ENCODE data around the gene FBXO4. TPM values are rescaled to one million over a fixed set of nuclear protein-coding genes. Genes with fewer than 3 reads are reported as not detected.

Gene FBXO4
- total RNA-seq, 2 donors from 2014 or later = 10.5 to 10.8 TPM

DNA sequence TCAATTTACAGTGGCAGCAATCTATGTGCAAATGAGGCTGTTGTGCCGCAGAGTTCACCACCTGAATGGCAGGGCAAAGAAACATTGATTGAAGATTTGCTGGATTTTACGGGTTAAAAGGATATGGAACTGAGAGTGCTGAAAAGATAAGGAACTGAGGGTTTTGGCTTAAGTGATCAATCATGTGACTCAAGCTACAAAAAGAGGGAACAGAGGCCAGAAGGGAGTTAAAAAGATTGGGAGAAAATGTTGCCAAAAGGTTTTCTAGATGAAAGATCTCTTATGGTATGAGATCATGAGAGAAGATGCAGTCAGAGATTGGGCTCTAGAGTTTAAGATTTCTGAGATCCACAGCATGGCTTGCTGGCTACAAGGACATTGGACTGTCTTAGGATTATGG, 28.9 kb upstream of the FBXO4 start:
- H3K4me1 Mint-ChIP-seq = peaks cover 12% of the 10 kb centered on the region
- no peak overlapping the region for H3K4me3 Mint-ChIP-seq
- peaks cover 35% of the 10 kb centered on the region for H3K27me3 Mint-ChIP-seq
- H3K9me3 ChIP-seq (ENCODE audit: control insufficient read depth, low read length, poor library complexity, severe bottlenecking) = no peaks in the 10 kb centered on the region
- DNase-seq = no peak
- no peak for ATAC-seq
- peaks cover 2% of the 10 kb centered on the region for H3K36me3 Mint-ChIP-seq (ENCODE audit: low read depth)
- H3K27ac Mint-ChIP-seq = no peak overlapping the region

DNA sequence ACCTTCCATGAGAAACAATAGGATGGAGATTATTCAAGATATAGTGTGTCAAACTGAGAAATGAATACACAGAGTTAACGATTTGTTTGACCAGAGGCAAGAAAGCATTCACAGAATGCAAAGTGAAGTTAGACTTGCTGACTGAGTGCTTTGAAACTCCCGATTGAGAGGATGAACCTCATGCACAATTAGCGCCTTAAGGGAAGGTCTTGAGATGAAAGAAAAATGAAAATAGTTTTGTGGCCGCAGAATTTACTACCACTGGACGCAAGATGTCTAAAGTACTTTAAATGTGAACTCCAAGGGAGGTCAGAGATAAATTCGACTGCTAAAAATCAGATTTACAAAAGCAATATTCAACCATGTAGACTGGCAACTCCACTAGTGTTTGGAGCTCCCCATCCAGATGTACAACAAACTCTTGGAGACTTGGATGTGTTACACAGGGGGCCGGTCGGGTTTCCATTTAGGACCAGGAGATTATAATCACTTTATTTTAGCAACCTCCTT, 21.6 kb upstream of the FBXO4 start:
- DNase-seq (no peak), ATAC-seq (no peak)
- peak overlapping the region; percentile 98 for H3K4me3 Mint-ChIP-seq
- H3K4me1 Mint-ChIP-seq = peaks cover 31% of the 10 kb centered on the region
- no peaks in the 10 kb centered on the region for H3K9me3 ChIP-seq (ENCODE audit: control insufficient read depth, low read length, poor library complexity, severe bottlenecking)
- H3K27ac Mint-ChIP-seq = peak overlapping the region; percentile 99
- H3K36me3 Mint-ChIP-seq (ENCODE audit: low read depth) = peaks cover 3% of the 10 kb centered on the region
- H3K27me3 Mint-ChIP-seq = peaks cover 5% of the 10 kb centered on the region

- H3K9me3 ChIP-seq (ENCODE audit: control insufficient read depth, low read length, poor library complexity, severe bottlenecking) = no peaks in the 10 kb centered on the region
- H3K36me3 Mint-ChIP-seq (ENCODE audit: low read depth) = peaks cover 3% of the 10 kb centered on the region
- peak within 1 kb of the TSS; percentile 98 for H3K4me3 Mint-ChIP-seq
- peaks cover 31% of the 10 kb centered on the region for H3K4me1 Mint-ChIP-seq
- peak within 1 kb of the TSS; percentile 99 for H3K27ac Mint-ChIP-seq
- peak; percentile 90 for ATAC-seq
- peak; percentile 94 to 95 (median 95) for DNase-seq
- H3K27me3 Mint-ChIP-seq = peaks cover 5% of the 10 kb centered on the region
Observed at GRCh38 chr5:41903892-41904799, 20.9 kb upstream of the FBXO4 start, which contains the start of gene RIMOC1. RIMOC1 (plus strand) TSS chr5:41904344; CDS start chr5:41904368, 24 bp downstream.

- Mint-ChIP-seq H3K36me3 (ENCODE audit: low read depth) (peaks cover 6% of the 10 kb centered on the region), H3K4me3 (no peak overlapping the region), H3K4me1 (peaks cover 34% of the 10 kb centered on the region), H3K27me3 (no peaks in the 10 kb centered on the region), H3K27ac (peak overlapping the region; percentile 45)
- DNase-seq (no peak), ATAC-seq (no peak)
- H3K9me3 ChIP-seq (ENCODE audit: control insufficient read depth, low read length, poor library complexity, severe bottlenecking) = no peaks in the 10 kb centered on the region
Observed at GRCh38 chr5:41906151-41906550, 18.9 kb upstream of the FBXO4 start.

- H3K27ac Mint-ChIP-seq = no peak overlapping the region
- H3K4me3 Mint-ChIP-seq = no peak overlapping the region
- no peaks in the 10 kb centered on the region for H3K9me3 ChIP-seq (ENCODE audit: control insufficient read depth, low read length, poor library complexity, severe bottlenecking)
- H3K36me3 Mint-ChIP-seq (ENCODE audit: low read depth) = peaks cover 6% of the 10 kb centered on the region
- H3K27me3 Mint-ChIP-seq = no peaks in the 10 kb centered on the region
- H3K4me1 Mint-ChIP-seq = peaks cover 27% of the 10 kb centered on the region
- no peak for DNase-seq
- no peak for ATAC-seq
Observed at GRCh38 chr5:41908374-41909079, 16.6 kb upstream of the FBXO4 start.

GRCh38 chr5:41918105-41918504, 7.0 kb upstream of the FBXO4 start:
- Mint-ChIP-seq H3K4me3 (no peak overlapping the region), H3K36me3 (ENCODE audit: low read depth) (peaks cover 4% of the 10 kb centered on the region), H3K4me1 (peaks cover 8% of the 10 kb centered on the region), H3K27me3 (no peaks in the 10 kb centered on the region), H3K27ac (peak overlapping the region; percentile 83)
- no peaks in the 10 kb centered on the region for H3K9me3 ChIP-seq (ENCODE audit: control insufficient read depth, low read length, poor library complexity, severe bottlenecking)
- DNase-seq (no peak), ATAC-seq (no peak)

DNA sequence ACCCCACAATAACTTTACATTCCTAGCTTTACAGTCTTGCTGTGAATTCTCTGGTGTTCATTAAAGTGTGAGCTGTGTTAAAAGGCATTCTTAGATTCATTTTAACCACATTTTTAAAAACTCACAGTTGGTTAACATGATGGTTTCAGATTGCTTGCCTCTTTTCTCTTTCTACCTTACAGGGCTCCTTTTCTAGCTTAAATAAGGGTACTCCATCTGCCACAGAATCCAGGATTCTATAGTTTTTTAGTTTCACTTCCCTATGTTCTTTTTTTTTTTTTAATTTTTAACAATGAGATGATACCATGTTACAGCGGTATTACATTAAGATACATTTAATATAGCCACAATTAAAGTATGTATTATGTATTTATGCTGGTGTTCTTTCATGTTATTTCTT, 3.9 kb upstream of the FBXO4 start:
- no peaks in the 10 kb centered on the region for H3K27me3 Mint-ChIP-seq
- no peak for ATAC-seq
- DNase-seq = no peak
- no peak overlapping the region for H3K4me3 Mint-ChIP-seq
- peaks cover 4% of the 10 kb centered on the region for H3K36me3 Mint-ChIP-seq (ENCODE audit: low read depth)
- H3K27ac Mint-ChIP-seq = peak overlapping the region; percentile 60
- peaks cover 12% of the 10 kb centered on the region for H3K4me1 Mint-ChIP-seq
- no peaks in the 10 kb centered on the region for H3K9me3 ChIP-seq (ENCODE audit: control insufficient read depth, low read length, poor library complexity, severe bottlenecking)

DNA sequence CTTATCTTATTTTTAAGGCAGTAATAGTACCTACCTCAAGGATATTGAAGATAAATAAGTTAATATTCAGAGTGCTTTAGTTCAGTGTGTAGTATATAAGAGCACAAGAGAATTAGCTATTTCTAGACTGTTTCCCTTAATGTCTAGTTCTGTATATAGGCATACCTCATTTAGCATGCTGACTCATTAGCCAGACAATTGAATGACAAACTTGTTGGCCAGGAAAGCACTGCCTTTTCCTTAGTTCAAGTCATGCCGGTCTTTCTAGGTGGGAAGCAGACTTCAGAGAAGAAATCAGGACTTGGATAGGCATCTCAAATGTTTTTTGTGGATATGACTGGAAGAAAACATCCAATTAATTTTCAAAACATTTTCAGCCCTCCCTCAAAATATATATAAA, 3.2 kb upstream of the FBXO4 start:
- no peak overlapping the region for H3K4me3 Mint-ChIP-seq

DNA sequence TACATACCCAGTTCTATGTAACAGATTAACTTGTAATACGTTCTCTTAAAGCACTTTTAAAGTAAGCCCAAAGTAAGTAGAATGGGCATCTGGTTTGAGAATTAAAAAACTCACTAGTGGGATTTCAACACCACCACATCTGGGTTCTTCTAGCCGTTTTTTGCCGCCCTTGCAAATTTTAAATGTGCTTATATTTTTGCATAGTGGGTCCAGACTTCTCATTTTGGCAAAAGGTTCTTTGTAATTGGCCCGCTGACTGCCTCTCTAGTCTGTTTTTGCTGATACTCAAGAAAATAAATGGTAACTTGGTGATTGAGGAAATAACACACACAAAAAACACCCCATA, 582 bp upstream of the FBXO4 start:
- DNase-seq (no peak), ATAC-seq (no peak)
- H3K27ac Mint-ChIP-seq = peak overlapping the region; percentile 98

More for the DNA sequence above, 3.2 kb upstream of the FBXO4 start:
- ATAC-seq = no peak
- Mint-ChIP-seq H3K27me3 (no peaks in the 10 kb centered on the region), H3K36me3 (ENCODE audit: low read depth) (peaks cover 4% of the 10 kb centered on the region), H3K27ac (no peak overlapping the region), H3K4me1 (peaks cover 16% of the 10 kb centered on the region)
- no peaks in the 10 kb centered on the region for H3K9me3 ChIP-seq (ENCODE audit: control insufficient read depth, low read length, poor library complexity, severe bottlenecking)
- no peak for DNase-seq

DNA sequence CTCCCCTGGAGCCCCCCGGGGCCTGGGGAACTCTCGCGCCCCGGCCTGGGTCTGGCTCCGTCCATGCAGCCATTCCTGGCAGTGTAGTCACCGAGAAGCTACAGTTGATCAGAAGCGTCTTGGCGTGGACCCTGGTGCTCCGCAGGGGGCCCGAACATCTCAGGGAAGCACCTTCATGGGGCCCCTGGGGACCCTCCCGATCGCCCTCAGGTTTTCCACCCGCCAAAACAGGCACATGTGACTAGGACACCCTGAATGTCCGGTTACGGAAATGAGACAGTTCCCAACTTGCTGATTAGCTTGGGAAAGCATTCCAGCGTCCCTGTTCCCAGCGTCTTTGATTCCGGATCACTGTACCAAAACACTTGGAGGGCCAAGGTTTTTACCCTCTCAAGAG, 472 bp downstream of the FBXO4 start:
- Mint-ChIP-seq H3K27ac (peak overlapping the region; percentile 98), H3K4me3 (peak overlapping the region; percentile 94), H3K36me3 (ENCODE audit: low read depth) (peaks cover 2% of the 10 kb centered on the region), H3K4me1 (peaks cover 17% of the 10 kb centered on the region), H3K27me3 (no peaks in the 10 kb centered on the region)
- ATAC-seq = no peak
- DNase-seq = peak in 1 of 3 donors; percentile 12
- H3K9me3 ChIP-seq (ENCODE audit: control insufficient read depth, low read length, poor library complexity, severe bottlenecking) = no peaks in the 10 kb centered on the region

More for the DNA sequence above, 582 bp upstream of the FBXO4 start:
- peaks cover 17% of the 10 kb centered on the region for H3K4me1 Mint-ChIP-seq
- H3K4me3 Mint-ChIP-seq = peak overlapping the region; percentile 94
- no peaks in the 10 kb centered on the region for H3K9me3 ChIP-seq (ENCODE audit: control insufficient read depth, low read length, poor library complexity, severe bottlenecking)
- H3K27me3 Mint-ChIP-seq = no peaks in the 10 kb centered on the region
- H3K36me3 Mint-ChIP-seq (ENCODE audit: low read depth) = no peaks in the 10 kb centered on the region

DNA sequence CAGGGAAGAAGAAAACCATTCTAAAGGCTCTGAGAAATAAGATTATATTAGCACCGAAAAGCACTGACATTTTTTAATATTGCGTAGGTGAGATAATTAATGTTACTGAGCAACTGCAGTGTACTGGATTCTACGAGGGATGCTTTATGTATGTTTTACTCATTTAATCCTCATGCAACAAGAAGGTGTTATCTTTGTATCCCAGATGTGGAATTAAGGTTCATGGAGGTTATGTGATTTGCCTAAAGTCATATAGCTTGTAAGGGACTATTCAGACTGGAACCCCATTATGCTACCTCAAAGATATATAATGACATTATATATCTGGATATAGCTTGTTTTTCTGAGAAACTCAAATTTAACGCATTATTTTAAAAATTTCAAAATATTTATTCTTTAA, 2.5 kb downstream of the FBXO4 start:
- H3K9me3 ChIP-seq (ENCODE audit: control insufficient read depth, low read length, poor library complexity, severe bottlenecking) = no peaks in the 10 kb centered on the region
- H3K4me1 Mint-ChIP-seq = peaks cover 17% of the 10 kb centered on the region
- no peak overlapping the region for H3K4me3 Mint-ChIP-seq
- no peak overlapping the region for H3K27ac Mint-ChIP-seq
- ATAC-seq (no peak), DNase-seq (no peak)
- H3K36me3 Mint-ChIP-seq (ENCODE audit: low read depth) = peaks cover 10% of the 10 kb centered on the region
- no peaks in the 10 kb centered on the region for H3K27me3 Mint-ChIP-seq

DNA sequence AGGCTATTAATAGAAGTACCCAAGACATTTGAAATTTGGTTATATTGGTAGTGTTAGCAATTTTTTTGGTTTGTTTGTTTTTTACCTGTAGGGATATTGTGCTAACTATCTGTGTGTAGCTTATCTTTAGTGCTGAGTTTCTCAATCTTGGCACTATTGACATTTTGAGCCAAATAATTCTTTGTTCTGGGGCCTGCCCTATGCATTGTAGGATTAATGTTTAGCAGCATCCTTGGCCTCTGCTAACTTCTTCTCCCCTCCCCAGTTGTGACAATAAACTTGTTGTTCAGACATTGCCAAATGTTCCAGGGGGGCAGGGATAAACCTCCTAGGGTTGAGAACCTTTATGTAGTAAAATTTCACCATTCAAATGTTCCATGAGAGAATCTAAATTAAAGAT, 4.0 kb downstream of the FBXO4 start:
- Mint-ChIP-seq H3K27me3 (no peaks in the 10 kb centered on the region), H3K4me1 (peaks cover 17% of the 10 kb centered on the region), H3K4me3 (no peak overlapping the region), H3K27ac (no peak overlapping the region), H3K36me3 (ENCODE audit: low read depth) (peaks cover 13% of the 10 kb centered on the region)
- H3K9me3 ChIP-seq (ENCODE audit: control insufficient read depth, low read length, poor library complexity, severe bottlenecking) = no peaks in the 10 kb centered on the region
- DNase-seq (no peak), ATAC-seq (no peak)

DNA sequence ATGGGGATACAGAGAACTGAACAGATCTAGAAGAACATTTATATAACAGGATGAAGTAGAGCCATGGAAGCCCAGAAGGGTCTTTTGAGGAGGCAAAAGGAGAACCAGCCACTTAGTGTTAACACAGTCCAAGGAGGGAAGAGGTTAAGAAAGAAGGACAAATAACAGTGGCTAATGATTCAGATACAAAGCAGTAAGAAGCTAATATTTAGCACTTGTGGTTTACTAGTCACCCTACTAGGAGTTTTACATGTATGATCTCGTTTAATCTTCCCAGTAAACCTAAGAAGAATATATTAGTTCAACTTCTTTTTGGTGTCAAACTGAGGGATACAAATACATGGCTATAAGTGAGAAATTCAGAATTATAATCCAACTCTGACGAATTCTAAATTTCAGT, 7.7 kb downstream of the FBXO4 start:
- H3K27ac Mint-ChIP-seq = no peak overlapping the region
- ATAC-seq (no peak), DNase-seq (no peak)
- H3K36me3 Mint-ChIP-seq (ENCODE audit: low read depth) = peaks cover 17% of the 10 kb centered on the region
- H3K9me3 ChIP-seq (ENCODE audit: control insufficient read depth, low read length, poor library complexity, severe bottlenecking) = no peaks in the 10 kb centered on the region
- no peak overlapping the region for H3K4me3 Mint-ChIP-seq
- no peaks in the 10 kb centered on the region for H3K27me3 Mint-ChIP-seq
- H3K4me1 Mint-ChIP-seq = peaks cover 2% of the 10 kb centered on the region

Data from T-helper 17 cell (primary cell).